ENCODE results near the gene VTI1A.
"Not testable (repeated sequence)": the region's sequence is repeated elsewhere in the genome, so short reads cannot be mapped to it uniquely, and the experiment has no call there.

The VTI1A gene

GRCh38 chr10:112552593-112553110 is 105.6 kb downstream of the VTI1A start:
- DNase-seq = no peak

GRCh38 chr10:112553315-112553714 is 106.3 kb downstream of the VTI1A start:
- no peak for DNase-seq

- DNase-seq = no peak
Observed at GRCh38 chr10:112554263-112554662, 107.2 kb downstream of the VTI1A start.

GRCh38 chr10:112557197-112557596 is 110.2 kb downstream of the VTI1A start:
- no peak for DNase-seq

GRCh38 chr10:112558476-112559142 is 111.6 kb downstream of the VTI1A start:
- no peak for DNase-seq

- no peak for DNase-seq
Observed at GRCh38 chr10:112559349-112559748, 112.3 kb downstream of the VTI1A start.

- no peak for DNase-seq
Observed at GRCh38 chr10:112562122-112562521, 115.1 kb downstream of the VTI1A start.

GRCh38 chr10:112562809-112563663 is 116.0 kb downstream of the VTI1A start:
- DNase-seq = no peak

GRCh38 chr10:112564337-112564736 is 117.3 kb downstream of the VTI1A start:
- no peak for DNase-seq

GRCh38 chr10:112565434-112566053 is 118.5 kb downstream of the VTI1A start:
- DNase-seq = peak in 1 of 2 experiments; percentile 29

GRCh38 chr10:112570585-112570984 is 123.6 kb downstream of the VTI1A start:
- no peak for DNase-seq

GRCh38 chr10:112579578-112579977 is 132.6 kb downstream of the VTI1A start:
- no peak for DNase-seq

GRCh38 chr10:112580267-112580666 is 133.3 kb downstream of the VTI1A start:
- no peak for DNase-seq

GRCh38 chr10:112581921-112582320 is 134.9 kb downstream of the VTI1A start:
- no peak for DNase-seq

- no peak for DNase-seq
Observed at GRCh38 chr10:112583236-112583939, 136.4 kb downstream of the VTI1A start.

GRCh38 chr10:112584276-112584675 is 137.3 kb downstream of the VTI1A start:
- no peak for DNase-seq

- no peak for DNase-seq
Observed at GRCh38 chr10:112585126-112585525, 138.1 kb downstream of the VTI1A start.

GRCh38 chr10:112585960-112586359 is 138.9 kb downstream of the VTI1A start:
- DNase-seq = no peak

- DNase-seq = no peak
Observed at GRCh38 chr10:112587729-112588128, 140.7 kb downstream of the VTI1A start.

GRCh38 chr10:112588225-112588990 is 141.4 kb downstream of the VTI1A start:
- DNase-seq = no peak

- no peak for DNase-seq
Observed at GRCh38 chr10:112589081-112589480, 142.1 kb downstream of the VTI1A start.

GRCh38 chr10:112590786-112591185 is 143.8 kb downstream of the VTI1A start:
- DNase-seq = not testable (repeated sequence)
